K562 (cell line): ENCODE results near the gene TRIM47. TPM values are rescaled to one million over a fixed set of nuclear protein-coding genes. Genes with fewer than 3 reads are reported as not detected.

Source experiments
- CHD2 ChIP-seq: IDR thresholded peaks from 2 replicates; pipeline ENCODE4 v1.6.1; 2011; ENCODE audit warnings: low read depth, low read length
- EP300 ChIP-seq: IDR thresholded peaks from 2 replicates; pipeline ENCODE4 v1.6.1; 2012; ENCODE audit warnings: low read length, improper control_type of control experiment
- GATAD2A ChIP-seq: fragments of 450-650 bp; IDR thresholded peaks from 2 replicates; pipeline ENCODE4 v1.6.1; 2017
- KLF1 ChIP-seq: fragments of 450-650 bp; IDR thresholded peaks from 2 replicates; pipeline ENCODE4 v1.6.1; 2016; ENCODE audit warnings: missing genetic modification characterization, missing compliant biosample characterization
- PATZ1 ChIP-seq: fragments of 250-450 bp; sonication (Bioruptor Pico); IDR thresholded peaks from 2 replicates; pipeline ENCODE4 v1.5.0; 2020; ENCODE audit warnings: mild to moderate bottlenecking, borderline replicate concordance
- PPARD ChIP-seq: fragments of 250-450 bp; sonication (Bioruptor Pico); IDR thresholded peaks from 2 replicates; pipeline ENCODE4 v1.8.0; 2022; ENCODE audit warnings: inconsistent platforms, mild to moderate bottlenecking, moderate library complexity
- RBM34 ChIP-seq: fragments of 200-400 bp; formaldehyde crosslinking; IDR thresholded peaks from 2 replicates; pipeline ENCODE4 v1.6.1; 2018; ENCODE audit warnings: low read length, borderline replicate concordance; ENCODE audit not compliant: insufficient read depth
- SPI1 ChIP-seq: IDR thresholded peaks from 2 replicates; pipeline ENCODE4 v1.6.1; 2011; ENCODE audit warnings: low read depth, low read length, control low read depth, borderline replicate concordance
- TOE1 ChIP-seq, 2 experiments: fragments of 450-650 bp in 1 of 2; sonication (generic) in 1 of 2; formaldehyde crosslinking in 1 of 2; IDR thresholded peaks; 2 replicates each; pipeline versions ENCODE4 v1.7.1 to v1.8.0; 2016 to 2022; ENCODE audit warnings: borderline replicate concordance in 2 of 2, mild to moderate bottlenecking in 2 of 2, antibody characterized with exemption in 1 of 2, inconsistent platforms in 1 of 2, low read depth in 1 of 2, missing genetic modification reagents in 1 of 2, moderate library complexity in 1 of 2
- TSHZ1 ChIP-seq: fragments of 250-450 bp; sonication (Bioruptor Pico); IDR thresholded peaks from 2 replicates; pipeline ENCODE4 v1.4.0; 2020; ENCODE audit warnings: mild to moderate bottlenecking, moderate library complexity
- ZFPM2 ChIP-seq: fragments of 250-450 bp; sonication (Bioruptor Pico); IDR thresholded peaks from 2 replicates; pipeline ENCODE4 v1.5.1; 2022; ENCODE audit warnings: mild to moderate bottlenecking
- ZNF143 ChIP-seq: sonication (generic); formaldehyde crosslinking; IDR thresholded peaks from 2 replicates; pipeline ENCODE4 v1.9.0; 2022; ENCODE audit warnings: mild to moderate bottlenecking, missing genetic modification reagents
- ZNF239 ChIP-seq: fragments of 250-450 bp; sonication (Bioruptor Pico); IDR thresholded peaks from 2 replicates; pipeline ENCODE4 v1.4.0; 2020; ENCODE audit warnings: mild to moderate bottlenecking
- ZNF3 ChIP-seq: fragments of 250-450 bp; sonication (Bioruptor Pico); IDR thresholded peaks from 2 replicates; pipeline ENCODE4 v1.5.0; 2021; ENCODE audit warnings: mild to moderate bottlenecking, moderate library complexity
- polyA plus RNA-seq, 8 experiments: library from polyadenylated mRNA; depleted of rRNA in 4 of 8; stranded (reverse) in 5 of 8; unstranded in 3 of 8; fragments of >200 nt; fragmentation: Nextera tagmentation in 2 of 8; fragmentation: Illumina TruSeq in 1 of 8; extraction: Ambion mirVana in 2 of 8; extraction: Trizol in 1 of 8; gene quantifications; 2 replicates each; pipeline versions ENCODE4 v1.2.1 to v1.2.3, GENCODE V29; 2011 to 2014; ENCODE audit warnings: inconsistent platforms in 1 of 8, missing spikeins in 1 of 8
- total RNA-seq, 7 experiments: library from RNA; depleted of rRNA in 6 of 7; stranded (reverse); fragments of >200 nt in 6 of 7; fragmentation: Illumina TruSeq in 2 of 7; extraction: Trizol in 2 of 7; gene quantifications; 2 replicates each; pipeline versions ENCODE4 v1.2.1 to v1.2.3, GENCODE V29; 2011 to 2021; ENCODE audit warnings: low replicate concordance in 1 of 7
- TF ChIP-seq, protein P1 (sequence below): fragments of 250-450 bp; sonication (Bioruptor Pico); IDR thresholded peaks from 2 replicates; pipeline ENCODE4 v1.5.0; 2021; ENCODE audit warnings: mild to moderate bottlenecking, moderate library complexity
- TF ChIP-seq, protein P2 (sequence below): sonication (generic); formaldehyde crosslinking; IDR thresholded peaks from 2 replicates; pipeline ENCODE4 v1.8.1; 2022; ENCODE audit warnings: missing genetic modification reagents

TRIM47 gene
- total and polyA plus RNA-seq, 9 of the 15 experiments (the other 6 are each of a cell fraction or from before 2014, with no cell fraction given): 0.56 to 6.1 (median 3.2) TPM

- TF ChIP-seq ZNF3 (CRISPR knock-in tag) (no peak), EP300 (no peak; the same call in 1 of the 2 replicates), TOE1 (IDR thresholded peaks at IDR 0.05; ENCODE audit: borderline replicate concordance) (no peak), TOE1 (CRISPR knock-in tag; IDR thresholded peaks at IDR 0.05; ENCODE audit: borderline replicate concordance, low read depth) (no peak), CHD2 (no peak), SPI1 (no peak), ZNF143 (CRISPR knock-in tag) (no peak), RBM34 (no peak), KLF1 (tag) (no peak), ZNF239 (CRISPR knock-in tag) (no peak), TSHZ1 (CRISPR knock-in tag) (no peak), PPARD (CRISPR knock-in tag) (no peak), ZFPM2 (CRISPR knock-in tag) (no peak), GATAD2A (0 out of 2 replicates have a peak, but pooled peaks have one; percentile 47), PATZ1 (CRISPR knock-in tag) (no peak)
- TF ChIP-seq, protein P1, sequence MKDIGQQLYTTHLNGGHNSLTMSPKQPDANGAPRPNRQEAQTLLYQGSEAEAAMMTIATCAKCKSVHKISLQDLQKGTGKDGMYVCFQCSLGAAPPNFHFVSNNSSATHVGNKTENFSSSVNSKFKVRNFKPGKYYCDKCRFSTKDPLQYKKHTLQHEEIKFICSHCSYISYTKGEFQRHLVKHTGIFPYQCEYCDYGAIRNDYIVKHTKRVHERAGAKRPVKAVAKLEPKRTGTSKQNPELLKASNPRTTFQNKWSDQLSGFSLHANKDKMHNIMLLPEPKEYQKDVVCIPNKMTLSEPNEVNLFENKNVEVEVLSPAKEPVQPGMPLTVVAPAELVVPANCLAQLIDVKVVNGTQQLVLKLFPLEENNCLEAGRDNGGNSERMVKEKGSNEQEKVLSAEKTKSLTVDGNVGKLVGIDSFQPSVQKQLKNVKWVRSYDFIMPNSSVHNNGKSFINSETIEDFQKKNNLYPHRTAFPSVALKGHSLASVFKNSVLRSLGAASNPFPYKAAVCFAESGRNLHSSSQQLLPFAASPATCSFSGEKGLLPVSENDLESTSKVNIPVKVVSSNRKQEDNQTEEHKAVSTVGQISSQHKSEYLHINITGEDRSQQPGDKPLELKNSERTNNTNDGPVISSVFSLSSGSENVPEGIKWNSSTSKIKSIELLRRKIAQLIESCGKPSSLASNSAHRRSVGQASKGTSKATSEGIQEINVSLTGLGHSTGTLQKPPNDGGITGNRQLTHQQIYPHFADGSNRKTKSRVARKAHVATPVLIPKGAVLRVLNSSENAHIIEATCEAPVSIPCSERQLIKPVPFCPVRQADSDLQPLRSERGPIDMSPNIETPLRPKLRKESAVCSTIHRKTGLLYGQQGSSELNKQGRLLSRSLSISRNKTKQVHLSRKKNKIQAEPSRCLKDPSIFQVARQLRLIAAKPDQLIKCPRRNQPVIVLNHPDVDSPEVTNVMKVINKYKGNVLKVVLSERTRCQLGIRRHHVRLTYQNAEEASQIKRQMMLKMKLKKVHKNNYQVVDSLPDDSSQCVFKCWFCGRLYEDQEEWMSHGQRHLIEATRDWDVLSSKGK (CRISPR knock-in tag): no peak
- TF ChIP-seq, protein P2, sequence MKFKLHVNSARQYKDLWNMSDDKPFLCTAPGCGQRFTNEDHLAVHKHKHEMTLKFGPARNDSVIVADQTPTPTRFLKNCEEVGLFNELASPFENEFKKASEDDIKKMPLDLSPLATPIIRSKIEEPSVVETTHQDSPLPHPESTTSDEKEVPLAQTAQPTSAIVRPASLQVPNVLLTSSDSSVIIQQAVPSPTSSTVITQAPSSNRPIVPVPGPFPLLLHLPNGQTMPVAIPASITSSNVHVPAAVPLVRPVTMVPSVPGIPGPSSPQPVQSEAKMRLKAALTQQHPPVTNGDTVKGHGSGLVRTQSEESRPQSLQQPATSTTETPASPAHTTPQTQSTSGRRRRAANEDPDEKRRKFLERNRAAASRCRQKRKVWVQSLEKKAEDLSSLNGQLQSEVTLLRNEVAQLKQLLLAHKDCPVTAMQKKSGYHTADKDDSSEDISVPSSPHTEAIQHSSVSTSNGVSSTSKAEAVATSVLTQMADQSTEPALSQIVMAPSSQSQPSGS: no peak
Measured at GRCh38 chr17:75856062-75856756, 22.2 kb downstream of the TRIM47 start (continued).
